Upper lobe of left lung (tissue), 4 donors: ENCODE data around the gene RGL1.

Experiments used
- CTCF ChIP-seq, 6 experiments: fragments of 450-650 bp in 4 of 6; fragments of 200-600 bp in 2 of 6; sonication (generic) in 2 of 6; IDR thresholded peaks; one replicate each; pipeline ENCODE4 v1.5.1; 2016 to 2019; ENCODE audit warnings: antibody characterized with exemption in 6 of 6
- POLR2A ChIP-seq, 4 donors: fragments of 450-650 bp; IDR thresholded peaks; one replicate each; pipeline ENCODE4 v1.5.1; 2016 to 2017; ENCODE audit warnings: antibody characterized with exemption in 4 of 4, mild to moderate bottlenecking in 2 of 4

- TF ChIP-seq CTCF (IDR thresholded peaks at IDR 0.05) (no peak), POLR2A (IDR thresholded peaks at IDR 0.05) (no peak)
Observed at GRCh38 chr1:183806675-183807074, 1.8 kb downstream of the RGL1 start.
